Mesendoderm (in vitro differentiated cells): Measurements from ENCODE around the gene PMP22.

Experiments used
- DNase-seq: peaks from one replicate; pipeline ENCODE4 v3.0.0; 2013
- H2AK5ac ChIP-seq: 2 replicates; pipeline ENCODE4 v1.6.1; 2013; ENCODE audit warnings: low read length, inconsistent platforms
- H2BK120ac ChIP-seq: 2 replicates; pipeline ENCODE4 v1.6.1; 2013; ENCODE audit warnings: low read depth, mild to moderate bottlenecking, low read length, moderate library complexity, mixed read lengths
- H2BK15ac ChIP-seq: replicated peaks from 2 replicates; pipeline ENCODE4 v1.6.1; 2013; ENCODE audit warnings: low read depth, mild to moderate bottlenecking, moderate library complexity
- H2BK5ac ChIP-seq: 2 replicates; pipeline ENCODE4 v1.6.1; 2013; ENCODE audit warnings: low read length, inconsistent platforms
- H3K18ac ChIP-seq: 2 replicates; pipeline ENCODE4 v1.6.1; 2013; ENCODE audit warnings: mild to moderate bottlenecking, low read length, mixed read lengths
- H3K23ac ChIP-seq: one replicate; pipeline ENCODE4 v1.6.1; 2013; ENCODE audit warnings: low read length
- H3K27ac ChIP-seq: 2 replicates; pipeline ENCODE4 v1.5.1; 2013; ENCODE audit warnings: low read depth, mild to moderate bottlenecking, inconsistent platforms, low read length, moderate library complexity
- H3K27me3 ChIP-seq: 2 replicates; pipeline ENCODE4 v1.6.1; 2013; ENCODE audit warnings: low read length, control low read depth, mild to moderate bottlenecking, inconsistent platforms; ENCODE audit not compliant: insufficient read depth, poor library complexity
- H3K36me3 ChIP-seq: 2 replicates; pipeline ENCODE4 v1.6.1; 2013; ENCODE audit warnings: low read length, inconsistent platforms; ENCODE audit not compliant: control insufficient read depth, insufficient read depth
- H3K4ac ChIP-seq: one replicate; pipeline ENCODE4 v1.6.1; 2013; ENCODE audit warnings: low read depth, mild to moderate bottlenecking, low read length, moderate library complexity
- H3K4me1 ChIP-seq: 2 replicates; pipeline ENCODE4 v1.6.1; 2013; ENCODE audit warnings: low read depth, low read length, inconsistent platforms; ENCODE audit not compliant: control insufficient read depth
- H3K4me2 ChIP-seq: 2 replicates; pipeline ENCODE4 v1.6.1; 2013; ENCODE audit warnings: low read length
- H3K4me3 ChIP-seq: 2 replicates; pipeline ENCODE4 v1.5.1; 2013; ENCODE audit warnings: mild to moderate bottlenecking, low read length
- H3K56ac ChIP-seq: one replicate; pipeline ENCODE4 v1.6.1; 2013; ENCODE audit warnings: low read length
- H3K79me1 ChIP-seq: 2 replicates; pipeline ENCODE4 v1.6.1; 2013; ENCODE audit warnings: low read length, inconsistent platforms
- H3K79me2 ChIP-seq: 2 replicates; pipeline ENCODE4 v1.6.1; 2013; ENCODE audit warnings: mild to moderate bottlenecking, low read length; ENCODE audit not compliant: control insufficient read depth, insufficient read depth
- H3K9ac ChIP-seq: 2 replicates; pipeline ENCODE4 v1.6.1; 2013; ENCODE audit warnings: low read length, inconsistent platforms
- H4K5ac ChIP-seq: one replicate; pipeline ENCODE4 v1.6.1; 2013; ENCODE audit warnings: low read length
- H4K8ac ChIP-seq: one replicate; pipeline ENCODE4 v1.6.1; 2013; ENCODE audit warnings: low read depth, mild to moderate bottlenecking, control low read depth, low read length, moderate library complexity
- WGBS: extraction: QIAGEN DNeasy Blood & Tissue Kit; methylation state at CpG from one replicate; pipeline ENCODE4 v1.1.7; 2013; ENCODE audit warnings: low lambda C conversion rate, missing lambda C conversion rate; ENCODE audit not compliant: insufficient coverage; ENCODE audit errors: extremely low coverage; 5-methylcytosine and 5-hydroxymethylcytosine counted together

The PMP22 gene

DNA sequence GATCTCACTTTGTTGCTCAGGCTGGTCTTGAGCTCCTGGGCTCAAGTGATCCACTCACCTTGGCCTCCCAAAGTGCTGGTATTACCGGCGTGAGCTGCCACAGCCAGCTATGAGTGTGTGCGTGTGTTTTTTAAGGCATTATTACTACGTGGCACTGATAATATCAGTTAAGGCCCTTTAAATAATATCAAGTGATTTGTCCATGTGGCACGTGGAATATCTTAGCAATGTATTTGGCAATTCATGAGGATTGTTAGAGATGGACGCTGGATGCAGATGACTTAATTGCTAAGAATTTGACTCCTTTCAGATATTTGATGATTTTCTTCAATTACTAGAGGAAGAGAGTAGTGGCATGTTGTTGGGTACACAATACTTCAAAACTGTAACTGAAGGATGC is 25.5 kb upstream of the PMP22 start:
- no peak for DNase-seq
- no peak overlapping the region for H3K4me2 ChIP-seq
- H3K56ac ChIP-seq: no peak overlapping the region
- H2BK5ac ChIP-seq: no peak overlapping the region
- H2AK5ac ChIP-seq: no peak overlapping the region
- H3K4me1 ChIP-seq: no peaks in the 10 kb centered on the region
- no peak overlapping the region for H3K18ac ChIP-seq
- H3K27me3 ChIP-seq: no peaks in the 10 kb centered on the region
- no peak overlapping the region for H2BK120ac ChIP-seq
- no peak overlapping the region for H2BK15ac ChIP-seq
- no peak overlapping the region for H3K4me3 ChIP-seq
- no peak overlapping the region for H3K27ac ChIP-seq
- no peak overlapping the region for H4K8ac ChIP-seq
- WGBS: no CpG with 5 or more reads among the region's 6 CpGs
- H3K36me3 ChIP-seq: no peaks in the 10 kb centered on the region
- no peak overlapping the region for H3K9ac ChIP-seq
- H3K23ac ChIP-seq: no peak overlapping the region
- no peak overlapping the region for H4K5ac ChIP-seq
- no peaks in the 10 kb centered on the region for H3K79me1 ChIP-seq
- H3K79me2 ChIP-seq: no peaks in the 10 kb centered on the region
- no peak overlapping the region for H3K4ac ChIP-seq

DNA sequence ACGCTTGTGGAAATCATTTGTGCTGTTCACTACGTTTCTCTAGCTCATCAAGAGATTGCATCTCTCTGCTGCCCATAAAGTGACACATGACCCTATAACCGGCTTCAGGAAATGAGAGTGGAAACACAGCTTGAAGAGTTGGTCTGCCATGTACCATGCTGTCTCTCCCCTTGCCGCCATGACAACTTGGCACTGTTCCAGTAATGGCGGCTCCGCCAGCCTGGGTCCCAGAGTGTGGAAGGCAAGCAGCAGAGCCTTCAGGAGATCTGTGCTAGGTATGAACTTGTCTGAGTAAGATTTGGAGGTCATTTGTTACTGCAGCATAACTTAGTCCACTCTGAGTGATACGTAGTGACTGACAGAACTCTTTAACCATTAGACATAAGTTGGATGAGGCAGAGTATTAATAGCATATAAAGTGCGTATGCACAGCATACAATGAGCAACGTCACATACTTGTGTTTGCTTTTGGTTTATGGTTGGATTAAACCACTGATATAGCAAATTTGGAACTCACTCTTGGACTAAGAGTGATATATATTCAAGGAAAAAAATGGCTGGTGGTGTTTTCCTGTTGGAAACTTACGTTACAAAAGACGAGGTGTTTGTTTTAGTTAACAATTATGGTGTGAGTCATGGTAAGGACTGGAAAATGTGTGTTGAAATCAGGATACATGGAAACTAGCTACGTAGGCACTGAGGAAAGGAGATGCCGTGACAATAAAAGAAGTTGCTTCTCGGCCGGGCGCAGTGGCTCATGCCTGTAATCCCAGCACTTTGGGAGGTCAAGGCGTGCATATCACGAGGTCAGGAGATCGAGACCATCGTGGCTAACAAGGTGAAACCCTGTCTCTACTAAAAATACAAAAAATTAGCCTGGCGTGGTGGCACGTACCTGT is 24.4 kb upstream of the PMP22 start:
- Histone ChIP-seq H3K4me1 (no peaks in the 10 kb centered on the region), H4K5ac (no peak overlapping the region), H2AK5ac (no peak overlapping the region), H3K27ac (no peak overlapping the region), H3K4me3 (no peak overlapping the region), H3K56ac (no peak overlapping the region), H3K18ac (no peak overlapping the region), H3K79me1 (no peaks in the 10 kb centered on the region), H3K36me3 (no peaks in the 10 kb centered on the region), H3K27me3 (no peaks in the 10 kb centered on the region), H3K4ac (no peak overlapping the region), H3K9ac (no peak overlapping the region), H2BK15ac (no peak overlapping the region), H2BK5ac (no peak overlapping the region), H4K8ac (no peak overlapping the region), H3K23ac (no peak overlapping the region), H3K79me2 (no peaks in the 10 kb centered on the region), H3K4me2 (no peak overlapping the region), H2BK120ac (no peak overlapping the region)
- DNase-seq: no peak
- no CpG with 5 or more reads among the region's 22 CpGs for WGBS

DNA sequence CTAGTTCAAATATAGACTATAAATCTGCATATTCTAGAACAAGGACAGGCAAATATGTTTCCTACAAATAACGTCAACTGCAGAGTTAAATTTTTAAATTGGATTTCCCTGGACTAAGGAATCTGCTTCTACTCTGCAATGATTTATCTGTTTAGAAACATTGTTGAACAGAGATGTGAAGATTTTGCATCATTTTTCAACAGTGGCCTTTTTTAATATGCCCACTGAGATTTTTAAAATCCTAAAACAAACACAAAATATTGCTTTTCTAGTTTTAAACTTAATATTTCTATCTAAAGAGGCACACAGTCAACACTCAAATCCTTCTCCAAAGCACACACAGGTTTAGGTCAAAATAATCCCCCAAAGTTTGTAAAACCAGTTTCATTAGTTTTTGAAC is 23.7 kb upstream of the PMP22 start:
- Histone ChIP-seq H4K5ac (no peak overlapping the region), H3K4me2 (no peak overlapping the region), H3K36me3 (no peaks in the 10 kb centered on the region), H2AK5ac (no peak overlapping the region), H3K23ac (no peak overlapping the region), H3K18ac (no peak overlapping the region), H3K9ac (no peak overlapping the region), H3K79me1 (no peaks in the 10 kb centered on the region), H2BK120ac (no peak overlapping the region), H3K4me3 (no peak overlapping the region), H2BK5ac (no peak overlapping the region), H3K4ac (no peak overlapping the region), H3K27ac (no peak overlapping the region), H3K27me3 (no peaks in the 10 kb centered on the region), H2BK15ac (no peak overlapping the region), H3K79me2 (no peaks in the 10 kb centered on the region), H3K56ac (no peak overlapping the region), H4K8ac (no peak overlapping the region), H3K4me1 (no peaks in the 10 kb centered on the region)
- WGBS: no CpG with 5 or more reads among the region's 1 CpG
- no peak for DNase-seq

GRCh38 chr17:15287538-15288267 is 22.6 kb upstream of the PMP22 start:
- no peak overlapping the region for H3K18ac ChIP-seq
- H4K8ac ChIP-seq: no peak overlapping the region
- H2BK15ac ChIP-seq: no peak overlapping the region
- H3K4ac ChIP-seq: no peak overlapping the region
- no peak overlapping the region for H3K9ac ChIP-seq
- H2BK120ac ChIP-seq: no peak overlapping the region
- no peak overlapping the region for H2BK5ac ChIP-seq
- no peak overlapping the region for H3K27ac ChIP-seq
- H3K79me2 ChIP-seq: no peaks in the 10 kb centered on the region
- no peak overlapping the region for H3K56ac ChIP-seq
- WGBS: no CpG with 5 or more reads among the region's 4 CpGs
- no peak overlapping the region for H4K5ac ChIP-seq
- no peaks in the 10 kb centered on the region for H3K36me3 ChIP-seq
- no peak overlapping the region for H3K4me3 ChIP-seq
- H3K4me2 ChIP-seq: no peak overlapping the region
- no peak overlapping the region for H3K23ac ChIP-seq
- H3K4me1 ChIP-seq: no peaks in the 10 kb centered on the region
- H2AK5ac ChIP-seq: no peak overlapping the region
- DNase-seq: no peak
- H3K27me3 ChIP-seq: no peaks in the 10 kb centered on the region
- no peaks in the 10 kb centered on the region for H3K79me1 ChIP-seq

DNA sequence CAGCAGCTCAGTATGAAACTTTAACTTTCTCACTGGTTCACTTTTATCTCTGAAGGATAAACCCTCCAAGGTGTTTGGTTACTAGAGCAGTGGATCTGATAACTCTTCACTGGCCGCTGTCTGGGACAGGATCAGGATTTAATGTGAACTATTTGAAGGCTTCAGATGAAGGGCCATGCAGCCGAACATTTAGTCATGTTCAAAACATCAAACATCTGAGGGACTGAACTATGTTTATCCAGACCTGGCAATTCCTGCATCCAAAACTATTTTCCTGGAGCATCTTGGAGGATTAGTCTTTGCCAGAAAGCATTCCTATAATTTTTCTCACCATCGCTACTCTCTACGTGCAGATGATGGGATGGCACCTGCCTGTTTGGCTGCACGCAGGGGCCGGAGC is 20.3 kb upstream of the PMP22 start:
- Histone ChIP-seq H3K23ac (no peak overlapping the region), H3K79me2 (no peaks in the 10 kb centered on the region), H3K4me3 (no peak overlapping the region), H3K4me2 (no peak overlapping the region), H3K4ac (no peak overlapping the region), H4K5ac (no peak overlapping the region), H3K9ac (no peak overlapping the region), H3K27ac (no peak overlapping the region), H3K27me3 (no peaks in the 10 kb centered on the region), H2BK120ac (no peak overlapping the region), H4K8ac (no peak overlapping the region), H3K4me1 (no peaks in the 10 kb centered on the region), H2AK5ac (no peak overlapping the region), H3K36me3 (no peaks in the 10 kb centered on the region), H3K79me1 (no peaks in the 10 kb centered on the region), H3K18ac (no peak overlapping the region), H2BK5ac (no peak overlapping the region), H2BK15ac (no peak overlapping the region), H3K56ac (no peak overlapping the region)
- no peak for DNase-seq
- WGBS: no CpG with 5 or more reads among the region's 6 CpGs
